LNCaP clone FGC (cell line): ENCODE data around the gene FAM241B.

Experiments
- DNase-seq: peaks from one replicate; pipeline ENCODE4 v3.0.0-alpha.2; 2011; ENCODE audit warnings: low read depth
- H3K4me3 ChIP-seq: 2 replicates; pipeline ENCODE4 v1.5.1; 2011; ENCODE audit warnings: mild to moderate bottlenecking, low read depth, low read length, control low read depth
- CTCF ChIP-seq: IDR thresholded peaks from 2 replicates; pipeline ENCODE4 v1.5.1; 2012; ENCODE audit warnings: mild to moderate bottlenecking; ENCODE audit not compliant: control insufficient read depth, insufficient read depth; ENCODE audit errors: extremely low read depth

The FAM241B gene

GRCh38 chr10:69655124-69655867, 25.2 kb downstream of the FAM241B start:
- H3K4me3 ChIP-seq: no peak overlapping the region
- TF ChIP-seq CTCF: no peak
- no peak for DNase-seq

DNA sequence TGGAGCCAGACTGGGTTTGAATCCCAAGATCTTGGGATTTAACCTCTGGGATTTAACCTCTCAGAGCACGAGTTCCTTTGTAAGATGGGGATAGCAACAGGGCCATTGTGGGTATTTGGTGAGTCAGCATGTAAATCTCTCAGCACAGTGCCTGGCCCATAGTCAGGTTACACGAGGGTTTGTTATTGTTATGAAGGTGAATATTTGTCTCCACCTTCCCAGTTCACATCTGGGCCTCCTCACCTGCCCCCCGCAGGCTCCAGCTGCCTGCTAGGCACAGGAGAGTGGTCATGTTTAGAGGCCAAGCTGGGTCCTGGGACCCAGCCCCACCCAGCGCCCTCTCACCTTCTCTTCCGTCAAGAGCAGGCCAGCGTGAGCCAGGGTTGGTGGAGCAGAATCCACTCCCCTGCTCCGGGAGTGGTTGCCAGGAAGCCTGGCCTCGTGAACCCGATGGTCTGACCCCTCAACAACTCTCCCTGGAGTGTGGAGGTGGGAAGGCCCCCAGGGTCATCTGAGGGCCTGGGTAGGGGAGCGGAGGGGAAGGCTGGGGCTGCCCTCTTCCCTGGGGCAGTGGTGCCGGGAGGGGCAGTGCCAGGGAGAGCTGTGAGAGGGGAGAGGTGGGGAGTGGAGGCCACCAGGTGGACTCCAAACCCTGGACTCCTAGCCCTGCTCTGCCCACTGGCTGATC, 26.0 kb downstream of the FAM241B start:
- TF ChIP-seq CTCF: no peak
- H3K4me3 ChIP-seq: no peak overlapping the region
- no peak for DNase-seq

DNA sequence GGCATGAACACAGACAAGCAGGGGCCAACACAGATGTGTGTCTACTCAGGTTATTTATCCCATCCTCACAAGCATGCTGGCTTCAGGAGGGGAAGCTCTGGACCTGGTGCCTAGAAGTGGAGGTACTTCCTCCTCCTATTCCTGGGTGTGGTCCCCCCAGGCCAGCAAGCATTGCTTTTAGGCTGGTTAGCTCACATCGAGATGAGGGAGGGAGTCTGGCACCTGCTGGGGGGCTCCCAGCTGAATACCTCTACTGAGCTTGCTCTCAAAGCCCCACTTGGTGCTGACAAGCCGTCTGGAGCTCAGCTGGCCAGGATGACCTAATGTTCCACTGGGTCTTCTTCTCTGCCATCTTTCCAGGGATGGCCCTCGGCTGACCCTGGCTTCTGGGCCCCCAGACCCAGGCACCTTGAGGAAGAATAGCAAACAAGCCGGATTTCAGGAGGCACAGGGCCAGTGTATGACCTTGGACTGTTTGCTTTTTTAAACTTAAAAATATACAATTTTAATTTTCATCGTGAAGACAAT, 26.8 kb downstream of the FAM241B start:
- no peak for DNase-seq
- no peak for TF ChIP-seq CTCF
- H3K4me3 ChIP-seq: no peak overlapping the region

DNA sequence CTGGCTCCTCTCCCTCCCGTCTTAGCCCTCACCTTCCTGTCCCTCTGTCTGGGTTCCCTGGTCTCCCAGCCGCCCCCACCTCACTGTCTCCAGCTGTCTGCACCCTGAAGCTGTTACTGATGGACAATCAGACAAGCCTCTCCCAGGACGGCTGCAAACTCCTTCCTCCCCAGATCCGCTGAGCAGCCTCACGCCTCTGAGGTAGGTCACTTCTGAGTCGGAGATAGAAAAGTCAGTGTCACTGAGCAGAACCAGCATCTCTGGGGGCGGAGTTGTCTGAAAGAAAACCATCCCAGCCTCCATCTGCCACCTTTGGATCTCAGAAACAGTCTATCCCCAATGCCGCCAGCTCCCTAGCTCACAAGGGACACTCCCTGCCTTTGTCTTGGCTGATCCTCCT, 27.4 kb downstream of the FAM241B start:
- DNase-seq: no peak
- no peak overlapping the region for H3K4me3 ChIP-seq
- TF ChIP-seq CTCF: no peak

- TF ChIP-seq CTCF: no peak
- no peak for DNase-seq
- no peak overlapping the region for H3K4me3 ChIP-seq
These were observed 27.8 kb downstream of the FAM241B start for GRCh38 chr10:69657866-69658265.

DNA sequence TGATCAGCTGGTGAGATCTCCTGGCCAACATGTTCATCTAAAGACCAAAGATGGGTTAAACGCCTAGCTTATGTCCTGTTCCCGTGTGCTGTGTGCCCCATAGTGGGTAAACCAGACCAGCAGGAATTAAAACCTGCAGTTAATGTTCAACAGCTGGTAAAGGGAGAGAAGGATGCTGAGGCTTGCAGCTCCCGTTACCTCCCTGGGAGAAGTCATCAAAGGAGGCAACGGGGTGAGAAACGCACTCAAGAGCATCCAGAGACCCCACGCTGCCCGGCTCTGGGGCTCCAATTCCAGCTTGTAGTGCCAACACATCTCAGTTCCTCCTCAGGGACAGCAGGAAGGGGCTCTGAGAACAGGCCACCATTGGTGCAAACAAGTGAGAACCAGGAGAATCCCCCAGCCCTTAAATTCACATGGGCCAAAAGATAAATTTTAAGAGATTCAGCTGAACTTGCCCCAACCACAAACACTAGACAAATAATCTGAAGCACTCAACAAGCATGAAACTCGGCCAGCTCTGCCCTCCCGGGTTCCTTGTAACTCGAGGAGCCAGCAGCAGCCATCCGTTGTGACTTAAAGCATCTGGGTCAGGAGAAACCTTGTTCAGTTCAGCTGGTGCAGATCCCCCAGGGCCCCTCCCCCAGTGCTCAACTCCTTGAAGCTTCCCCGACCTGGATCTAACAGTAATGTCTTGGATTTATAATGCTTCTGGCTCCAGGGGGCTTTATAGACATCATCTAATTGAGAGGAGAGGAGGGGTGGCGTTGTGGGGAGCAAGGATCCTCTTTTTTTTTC, 29.4 kb downstream of the FAM241B start:
- no peak for DNase-seq
- TF ChIP-seq CTCF: no peak
- no peak overlapping the region for H3K4me3 ChIP-seq
